22Rv1 (cell line): ENCODE results near the gene DNASE1L1.

Experiments
- CTCF ChIP-seq: fragments of 450-650 bp; IDR thresholded peaks from 2 replicates; pipeline ENCODE4 v1.5.1; 2017; ENCODE audit warnings: mild to moderate bottlenecking
- ZFX ChIP-seq: fragments of 450-650 bp; IDR thresholded peaks from 2 replicates; pipeline ENCODE4 v1.6.1; 2017; ENCODE audit warnings: antibody characterized with exemption, borderline replicate concordance

- no peak for TF ChIP-seq CTCF
- TF ChIP-seq ZFX, result no peak
Measured at GRCh38 chrX:154426916-154427770, 18.1 kb upstream of the DNASE1L1 start.
